Activated CD4-positive, alpha-beta memory T cell treated with anti-CD3 and anti-CD28 coated beads, Interleukin-2, amount 10 ng/mL, durations not matched to agents 7 days and 5 days (primary cell): ENCODE data around the gene NOVA1. TPM values are rescaled to one million over a fixed set of nuclear protein-coding genes. Genes with fewer than 3 reads are reported as not detected.

Experiments used
- CTCF ChIA-PET: fragments of 350-600 bp; sonication (Branson Sonifier 250); formaldehyde crosslinking; loops from one replicate; lab custom pipeline; 2021; ENCODE audit warnings: antibody characterized with exemption, inconsistent platforms; lab: Charles Lee
- POLR2A ChIA-PET: fragments of 350-600 bp; sonication (Branson Sonifier 250); formaldehyde crosslinking; loops from one replicate; lab custom pipeline; 2021; ENCODE audit warnings: antibody characterized with exemption; lab: Charles Lee
- DNase-seq: peaks from one replicate; pipeline ENCODE4 v3.0.0-alpha.2; 2020
- H3K27ac Mint-ChIP-seq: one replicate; pipeline ENCODE4 v1.8.0; 2021; ENCODE audit warnings: mild to moderate bottlenecking, mixed read lengths
- H3K27me3 Mint-ChIP-seq: one replicate; pipeline ENCODE4 v1.8.0; 2021; ENCODE audit warnings: mixed read lengths
- H3K36me3 Mint-ChIP-seq: one replicate; pipeline ENCODE4 v1.8.0; 2021; ENCODE audit warnings: low read depth, mixed read lengths
- H3K4me1 Mint-ChIP-seq: one replicate; pipeline ENCODE4 v1.8.0; 2021; ENCODE audit warnings: mixed read lengths
- H3K4me3 Mint-ChIP-seq: one replicate; pipeline ENCODE4 v1.8.0; 2021; ENCODE audit warnings: mild to moderate bottlenecking, mixed read lengths
- H3K9me3 Mint-ChIP-seq: one replicate; pipeline ENCODE4 v1.8.0; 2021; ENCODE audit warnings: mixed read lengths
- total RNA-seq, 2 experiments: library from RNA; stranded (reverse); gene quantifications; one replicate each; pipeline ENCODE4 v1.2.3, GENCODE V29; 2021

Gene NOVA1
- total RNA-seq, 2 experiments from 2014 or later = not detected

- H3K27me3 Mint-ChIP-seq = no peaks in the 10 kb centered on the region
- no peak overlapping the region for H3K27ac Mint-ChIP-seq
- no peaks in the 10 kb centered on the region for H3K36me3 Mint-ChIP-seq
- ChIA-PET POLR2A (no interaction called here), CTCF (no interaction called here)
- no peak overlapping the region for H3K4me3 Mint-ChIP-seq
- H3K9me3 Mint-ChIP-seq = peaks cover 14% of the 10 kb centered on the region
- DNase-seq = no peak
- no peaks in the 10 kb centered on the region for H3K4me1 Mint-ChIP-seq
Measured at GRCh38 chr14:26404927-26405326, 192.9 kb downstream of the NOVA1 start.

- no peak for DNase-seq
- Mint-ChIP-seq H3K27me3 (no peaks in the 10 kb centered on the region), H3K4me1 (no peaks in the 10 kb centered on the region), H3K4me3 (no peak overlapping the region), H3K9me3 (peaks cover 15% of the 10 kb centered on the region), H3K27ac (no peak overlapping the region), H3K36me3 (no peaks in the 10 kb centered on the region)
- ChIA-PET CTCF (no interaction called here), POLR2A (no interaction called here)
Measured at GRCh38 chr14:26403760-26404159, 194.1 kb downstream of the NOVA1 start.

- Mint-ChIP-seq H3K27ac (no peak overlapping the region), H3K36me3 (no peaks in the 10 kb centered on the region), H3K9me3 (peaks cover 14% of the 10 kb centered on the region), H3K27me3 (no peaks in the 10 kb centered on the region), H3K4me1 (no peaks in the 10 kb centered on the region), H3K4me3 (no peak overlapping the region)
- ChIA-PET CTCF (no interaction called here), POLR2A (no interaction called here)
- DNase-seq = no peak
Measured at GRCh38 chr14:26402126-26402525, 195.7 kb downstream of the NOVA1 start.

DNA sequence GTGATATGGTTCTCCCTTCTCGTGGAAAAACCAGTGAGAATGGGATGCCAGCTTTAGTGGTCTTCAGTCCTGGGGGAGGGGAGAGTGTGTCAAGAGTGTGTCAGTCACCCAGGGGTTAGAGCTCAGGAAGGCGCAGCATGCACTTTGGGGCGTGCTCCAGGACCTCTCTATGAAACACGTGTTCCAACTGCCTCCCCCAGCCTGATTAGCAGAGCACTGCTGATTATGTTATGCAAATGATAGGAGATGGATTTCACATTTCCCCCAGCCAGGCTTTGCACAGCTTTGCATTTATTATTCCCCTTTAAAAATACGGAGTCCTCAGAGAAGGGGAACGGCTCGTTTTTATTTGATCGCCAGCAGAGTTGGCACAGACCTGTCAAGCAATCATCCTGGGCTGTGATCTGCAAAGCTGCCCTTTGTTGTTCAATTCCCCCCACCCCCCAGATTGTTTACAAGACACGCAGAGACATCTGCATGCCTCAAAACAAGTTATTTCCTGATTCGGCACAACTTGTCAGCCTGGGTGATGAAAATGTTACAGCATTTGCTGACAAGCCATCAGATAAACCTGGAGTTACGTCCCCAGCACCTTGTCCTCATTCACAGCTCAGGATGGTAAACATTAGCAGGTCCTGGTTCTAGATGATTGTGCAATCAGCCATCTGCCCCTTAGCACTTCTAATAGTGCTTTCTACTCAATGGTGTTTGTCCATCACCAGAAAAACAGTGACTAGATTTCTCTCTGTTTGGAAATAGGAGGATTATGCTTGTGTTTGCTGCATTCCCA lies 196.5 kb downstream of the NOVA1 start:
- Mint-ChIP-seq H3K9me3 (peaks cover 11% of the 10 kb centered on the region), H3K27me3 (no peaks in the 10 kb centered on the region), H3K4me1 (no peaks in the 10 kb centered on the region), H3K27ac (no peak overlapping the region), H3K36me3 (no peaks in the 10 kb centered on the region), H3K4me3 (no peak overlapping the region)
- ChIA-PET CTCF (no interaction called here), POLR2A (no interaction called here)
- no peak for DNase-seq

DNA sequence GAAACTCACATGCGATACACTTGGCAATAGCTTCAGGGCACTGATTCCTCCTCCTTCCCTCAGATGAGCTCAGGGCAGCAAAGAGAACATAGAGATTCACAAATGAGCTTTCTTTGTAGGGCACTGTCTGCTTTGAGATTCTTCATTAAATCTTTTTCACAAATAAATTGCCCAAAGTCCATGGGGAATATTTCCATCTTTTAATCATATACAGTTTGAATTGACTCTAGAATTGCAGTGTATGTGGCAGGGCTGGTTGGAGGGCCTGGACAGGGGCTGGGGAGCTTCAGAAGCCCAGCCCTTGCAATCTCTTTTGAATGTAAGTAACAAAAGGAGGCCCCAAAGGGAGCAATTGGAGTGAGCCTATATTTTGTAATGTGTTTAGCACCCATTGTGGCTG lies 197.5 kb downstream of the NOVA1 start:
- Mint-ChIP-seq H3K27ac (no peak overlapping the region), H3K4me3 (no peak overlapping the region), H3K9me3 (peaks cover 12% of the 10 kb centered on the region), H3K36me3 (no peaks in the 10 kb centered on the region), H3K27me3 (no peaks in the 10 kb centered on the region), H3K4me1 (no peaks in the 10 kb centered on the region)
- CTCF ChIA-PET = no interaction called here
- DNase-seq = no peak
- POLR2A ChIA-PET = no interaction called here

DNA sequence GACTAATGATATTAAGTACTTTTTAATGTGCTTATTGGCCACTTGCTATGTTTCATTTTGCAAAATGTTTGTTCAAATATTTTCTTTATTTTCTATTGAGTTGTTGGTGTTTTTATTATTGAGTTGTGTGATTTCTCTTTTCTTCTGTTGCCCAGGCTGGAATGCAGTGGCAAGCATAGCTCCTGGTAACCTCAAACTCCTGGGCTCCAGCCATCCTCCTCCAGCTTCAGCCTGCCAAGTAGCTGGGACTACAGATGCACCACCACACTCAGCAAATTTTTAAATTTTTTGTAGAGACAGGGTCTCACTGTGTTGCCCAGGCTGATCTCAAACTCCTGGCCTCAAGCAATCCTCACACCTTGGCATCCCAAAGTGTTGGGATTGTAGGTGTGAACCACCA lies 199.2 kb downstream of the NOVA1 start:
- ChIA-PET POLR2A (no interaction called here), CTCF (no interaction called here)
- Mint-ChIP-seq H3K4me3 (no peak overlapping the region), H3K27me3 (no peaks in the 10 kb centered on the region), H3K27ac (no peak overlapping the region), H3K4me1 (no peaks in the 10 kb centered on the region), H3K9me3 (peaks cover 11% of the 10 kb centered on the region), H3K36me3 (no peaks in the 10 kb centered on the region)
- no peak for DNase-seq
